Activated gamma-delta T cell (primary cell): ENCODE results near the gene DOCK1.

Source experiments
- DNase-seq: peaks from one replicate; lab custom pipeline; 2025; lab: John Stamatoyannopoulos, UW

The DOCK1 gene

GRCh38 chr10:127039435-127039834, 134.2 kb downstream of the DOCK1 start:
- no peak for DNase-seq

- no peak for DNase-seq
Observed at GRCh38 chr10:127040756-127041155, 135.5 kb downstream of the DOCK1 start.

GRCh38 chr10:127041552-127041951, 136.3 kb downstream of the DOCK1 start:
- no peak for DNase-seq

GRCh38 chr10:127043301-127043700, 138.1 kb downstream of the DOCK1 start:
- DNase-seq, result no peak

GRCh38 chr10:127044186-127044585, 139.0 kb downstream of the DOCK1 start:
- no peak for DNase-seq

GRCh38 chr10:127046975-127047877, 142.0 kb downstream of the DOCK1 start:
- no peak for DNase-seq

- no peak for DNase-seq
Observed at GRCh38 chr10:127047878-127048238, 142.6 kb downstream of the DOCK1 start.

- DNase-seq, result no peak
Observed at GRCh38 chr10:127048630-127049029, 143.4 kb downstream of the DOCK1 start.

GRCh38 chr10:127052001-127052400, 146.8 kb downstream of the DOCK1 start:
- DNase-seq, result no peak

- no peak for DNase-seq
Observed at GRCh38 chr10:127055263-127055662, 150.0 kb downstream of the DOCK1 start.

- DNase-seq, result no peak
Observed at GRCh38 chr10:127059314-127059713, 154.1 kb downstream of the DOCK1 start.

GRCh38 chr10:127063762-127064161, 158.5 kb downstream of the DOCK1 start:
- no peak for DNase-seq

GRCh38 chr10:127064474-127064873, 159.2 kb downstream of the DOCK1 start:
- DNase-seq, result no peak

- DNase-seq, result no peak
Observed at GRCh38 chr10:127067542-127068194, 162.4 kb downstream of the DOCK1 start.

- DNase-seq, result no peak
Observed at GRCh38 chr10:127068485-127068884, 163.3 kb downstream of the DOCK1 start.

GRCh38 chr10:127069436-127069835, 164.2 kb downstream of the DOCK1 start:
- no peak for DNase-seq

- DNase-seq, result no peak
Observed at GRCh38 chr10:127071126-127071525, 165.9 kb downstream of the DOCK1 start.

- no peak for DNase-seq
Observed at GRCh38 chr10:127073666-127074065, 168.4 kb downstream of the DOCK1 start.

- no peak for DNase-seq
Observed at GRCh38 chr10:127079392-127079791, 174.2 kb downstream of the DOCK1 start.

- no peak for DNase-seq
Observed at GRCh38 chr10:127080317-127080716, 175.1 kb downstream of the DOCK1 start.

- DNase-seq, result no peak
Observed at GRCh38 chr10:127081851-127082345, 176.7 kb downstream of the DOCK1 start.

- DNase-seq, result no peak
Observed at GRCh38 chr10:127082651-127083050, 177.4 kb downstream of the DOCK1 start.

- no peak for DNase-seq
Observed at GRCh38 chr10:127085957-127086356, 180.7 kb downstream of the DOCK1 start.
